Esophagus squamous epithelium (tissue), 5 donors: ENCODE results near the gene ACTR5. TPM values are rescaled to one million over a fixed set of nuclear protein-coding genes. Genes with fewer than 3 reads are reported as not detected.

Experiments
- DNase-seq: peaks from one replicate; lab custom pipeline; 2025; lab: John Stamatoyannopoulos, UW
- H3K27ac ChIP-seq, 4 donors: fragments of 200-600 bp; sonication (generic); one replicate each; pipeline ENCODE4 v1.5.1; 2016 to 2019; ENCODE audit warnings: mild to moderate bottlenecking in 1 of 4
- H3K27me3 ChIP-seq, 4 donors: fragments of 200-600 bp; sonication (generic); 1 replicate in 3 of 4; 2 replicates in 1 of 4; pipeline versions ENCODE4 v1.5.1 to v1.6.0; 2017 to 2021; ENCODE audit warnings: antibody characterized with exemption in 1 of 4
- H3K36me3 ChIP-seq, 3 donors: fragments of 200-600 bp; sonication (generic); one replicate each; pipeline ENCODE4 v1.5.1; 2016 to 2019
- H3K4me1 ChIP-seq, 3 donors: fragments of 200-600 bp; sonication (generic); one replicate each; pipeline ENCODE4 v1.5.1; 2017 to 2019
- H3K4me3 ChIP-seq, 4 donors: fragments of 200-600 bp; sonication (generic); 1 replicate in 3 of 4; 2 replicates in 1 of 4; pipeline ENCODE4 v1.5.1; 2016 to 2019; ENCODE audit warnings: mild to moderate bottlenecking in 2 of 4, moderate library complexity in 1 of 4
- H3K9me3 ChIP-seq, 3 donors: fragments of 200-600 bp; sonication (generic); one replicate each; pipeline ENCODE4 v1.5.1; 2016 to 2019
- CTCF ChIP-seq, 6 experiments: fragments of 450-650 bp in 4 of 6; fragments of 200-600 bp in 2 of 6; sonication (generic) in 2 of 6; IDR thresholded peaks; one replicate each; pipeline ENCODE4 v1.5.1; 2016 to 2019; ENCODE audit warnings: antibody characterized with exemption in 6 of 6, mild to moderate bottlenecking in 4 of 6, moderate library complexity in 4 of 6
- POLR2A ChIP-seq, 4 donors: fragments of 450-650 bp; IDR thresholded peaks; one replicate each; pipeline ENCODE4 v1.6.1; 2017; ENCODE audit warnings: antibody characterized with exemption in 4 of 4, mild to moderate bottlenecking in 4 of 4, moderate library complexity in 3 of 4
- WGBS, 2 donors: methylation state at CpG; one replicate each; pipeline ENCODE4 v1.1.5; 2018; 5-methylcytosine and 5-hydroxymethylcytosine counted together
- intact Hi-C: fragments of 100-400 bp; cut with DNase I; formaldehyde crosslinking; loops from one replicate; pipeline ENCODE4 v1.15.0; 2022
- total RNA-seq, 4 donors: library from RNA; depleted of rRNA; stranded (reverse); fragments of >200 nt; gene quantifications; one replicate each; pipeline ENCODE4 v1.1.0, GENCODE V29; 2016
- donor health status: DM: yes; HTN: yes; CAD: no.

The ACTR5 gene
- total RNA-seq, 4 donors from 2014 or later: 7.0 to 12.2 (median 8.9) TPM

GRCh38 chr20:38725931-38726803 lies 22.1 kb upstream of the ACTR5 start:
- Histone ChIP-seq H3K4me1 (peaks cover 18 to 83% (median 23%) of the 10 kb centered on the region in 3 donors), H3K27ac (no peak overlapping the region), H3K27me3 (peaks cover 62 to 100% (median 72%) of the 10 kb centered on the region in 4 donors), H3K36me3 (no peaks in the 10 kb centered on the region), H3K9me3 (no peaks in the 10 kb centered on the region), H3K4me3 (no peak overlapping the region)
- intact Hi-C loops: no loop called here
- WGBS, 2 donors: 19 to 24% methylated on average over 20 to 22 of the region's 53 CpGs
- no peak for DNase-seq
- TF ChIP-seq CTCF (IDR thresholded peaks at IDR 0.05) (peak in 4 of 6 experiments; percentile 5 to 33 (median 20)), POLR2A (IDR thresholded peaks at IDR 0.05) (no peak)

- DNase-seq: no peak
- H3K4me1 ChIP-seq: peaks cover 18 to 91% (median 26%) of the 10 kb centered on the region in 3 donors
- H3K27me3 ChIP-seq: peaks cover 62 to 100% (median 75%) of the 10 kb centered on the region in 4 donors
- H3K36me3 ChIP-seq: no peaks in the 10 kb centered on the region
- no peak overlapping the region for H3K27ac ChIP-seq
- 3 to 9% methylated on average over 34 to 38 of the region's 43 CpGs for WGBS, 2 donors
- intact Hi-C loops: no loop called here
- no peaks in the 10 kb centered on the region for H3K9me3 ChIP-seq
- TF ChIP-seq CTCF (IDR thresholded peaks at IDR 0.05) (no peak), POLR2A (IDR thresholded peaks at IDR 0.05) (no peak)
- H3K4me3 ChIP-seq: no peak overlapping the region
These were observed 21.3 kb upstream of the ACTR5 start for GRCh38 chr20:38726804-38727606.

- no peak for TF ChIP-seq POLR2A (IDR thresholded peaks at IDR 0.05)
- no peak for TF ChIP-seq CTCF (IDR thresholded peaks at IDR 0.05)
- 16% methylated on average over 17 of the region's 46 CpGs; no CpG with 5 or more reads in 1 of the 2 donors for WGBS, 2 donors
- DNase-seq: no peak
- H3K4me3 ChIP-seq: no peak overlapping the region
- intact Hi-C loops: no loop called here
- no peak overlapping the region for H3K27ac ChIP-seq
- H3K27me3 ChIP-seq: peaks cover 60 to 100% (median 79%) of the 10 kb centered on the region in 4 donors
- H3K4me1 ChIP-seq: peaks cover 18 to 91% (median 26%) of the 10 kb centered on the region in 3 donors
- no peaks in the 10 kb centered on the region for H3K36me3 ChIP-seq
- no peaks in the 10 kb centered on the region for H3K9me3 ChIP-seq
These were observed 20.6 kb upstream of the ACTR5 start for GRCh38 chr20:38727607-38728190.

GRCh38 chr20:38728191-38728781 lies 20.0 kb upstream of the ACTR5 start:
- peaks cover 18 to 87% (median 26%) of the 10 kb centered on the region in 3 donors for H3K4me1 ChIP-seq
- H3K4me3 ChIP-seq: no peak overlapping the region
- WGBS, 2 donors: no CpG with 5 or more reads among the region's 56 CpGs
- intact Hi-C loops: no loop called here
- H3K27me3 ChIP-seq: peaks cover 54 to 100% (median 79%) of the 10 kb centered on the region in 4 donors
- no peak overlapping the region for H3K27ac ChIP-seq
- DNase-seq: no peak
- no peaks in the 10 kb centered on the region for H3K9me3 ChIP-seq
- TF ChIP-seq POLR2A (IDR thresholded peaks at IDR 0.05) (no peak), CTCF (IDR thresholded peaks at IDR 0.05) (no peak)
- no peaks in the 10 kb centered on the region for H3K36me3 ChIP-seq
